GM23248 (cell line): Measurements from ENCODE around the gene COPS3.

ENCODE experiments used
- EZH2 ChIP-seq: fragments of 200-600 bp; sonication (generic); IDR thresholded peaks from 2 replicates; pipeline ENCODE4 v1.6.1; 2018; ENCODE audit warnings: antibody characterized with exemption, mild to moderate bottlenecking; ENCODE audit not compliant: insufficient read depth, poor library complexity, severe bottlenecking
- EZH2phosphoT487 ChIP-seq: fragments of 200-600 bp; sonication (generic); IDR thresholded peaks from 2 replicates; pipeline ENCODE4 v1.6.1; 2018; ENCODE audit warnings: antibody characterized with exemption, moderate library complexity, mild to moderate bottlenecking, low read depth; ENCODE audit not compliant: insufficient read depth

DNA sequence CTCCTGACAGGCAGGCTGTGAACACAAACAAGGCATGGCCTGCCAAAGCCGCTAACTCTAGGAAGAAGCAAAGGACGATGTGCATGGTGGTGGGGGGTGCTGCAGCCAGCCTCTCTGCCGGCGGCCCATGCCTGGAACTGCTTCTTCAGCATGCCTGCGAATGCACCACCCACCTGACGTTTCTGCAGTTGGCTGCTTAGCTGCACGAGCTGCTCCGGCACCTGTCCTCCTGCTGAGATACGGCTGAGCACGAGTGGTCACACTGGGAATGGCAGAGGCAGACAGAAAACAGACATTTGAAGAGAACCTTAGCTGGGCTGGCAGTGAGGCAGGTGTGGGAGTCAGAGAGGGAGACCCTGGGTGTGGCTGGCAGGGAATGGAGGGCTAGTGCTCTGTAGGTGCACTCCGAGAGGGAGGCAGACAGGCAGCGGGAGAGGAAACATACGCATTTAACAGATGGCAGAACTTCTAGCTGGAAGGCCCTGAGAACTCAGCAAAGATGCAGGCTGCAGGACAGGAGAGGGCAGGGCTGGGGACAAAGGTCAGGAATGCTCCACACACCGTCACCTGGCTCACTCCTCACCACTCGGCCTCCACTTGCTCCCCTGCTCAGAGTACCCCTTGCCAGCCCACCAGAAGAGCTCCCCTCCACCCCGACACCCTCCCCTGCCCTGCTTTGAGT lies 49.3 kb downstream of the COPS3 start:
- TF ChIP-seq EZH2: no peak
- no peak for TF ChIP-seq EZH2phosphoT487
